Fibroblast of lung (primary cell): ENCODE data around the gene RNF41.

Source experiments
- CTCF ChIP-seq, 2 donors: IDR thresholded peaks in 1 of 2; conservative IDR thresholded peaks in 1 of 2; 1 replicate in 1 of 2; 2 replicates in 1 of 2; pipeline ENCODE4 v1.5.1; 2011 to 2012; ENCODE audit warnings: low read length in 2 of 2, control low read depth in 1 of 2, inconsistent platforms in 1 of 2, low read depth in 1 of 2, mild to moderate bottlenecking in 1 of 2
- EZH2 ChIP-seq: IDR thresholded peaks from 2 replicates; pipeline ENCODE4 v1.5.1; 2012; ENCODE audit warnings: low read length, control low read depth, mild to moderate bottlenecking; ENCODE audit errors: missing control alignments

- TF ChIP-seq CTCF (conservative IDR thresholded peaks at IDR 0.05 in 1 of 2, IDR thresholded peaks at IDR 0.05 in 1 of 2; ENCODE audit: low read depth in 1 of 2, low read length in 2 of 2) (peak; percentile 56 to 75), EZH2 (no peak)
These were observed 45.1 kb upstream of the RNF41 start, which contains the start of gene COQ10A for GRCh38 chr12:56266693-56267442.
